Endothelial cell (in vitro differentiated cells): ENCODE data around the gene CAB39L. TPM values are rescaled to one million over a fixed set of nuclear protein-coding genes. Genes with fewer than 3 reads are reported as not detected.

ENCODE experiments used
- DNase-seq: peaks from one replicate; pipeline ENCODE4 v3.0.0; 2021; ENCODE audit warnings: low spot score
- H3K27ac Mint-ChIP-seq: one replicate; pipeline ENCODE4 v1.8.0; 2021; ENCODE audit warnings: mixed read lengths, inconsistent platforms; ENCODE audit not compliant: unreplicated experiment
- H3K27me3 Mint-ChIP-seq: one replicate; pipeline ENCODE4 v1.8.0; 2021; ENCODE audit warnings: mild to moderate bottlenecking, moderate library complexity, mixed read lengths, inconsistent platforms; ENCODE audit not compliant: unreplicated experiment
- H3K36me3 Mint-ChIP-seq: one replicate; pipeline ENCODE4 v1.8.0; 2021; ENCODE audit warnings: mild to moderate bottlenecking, low read depth, mixed read lengths, inconsistent platforms; ENCODE audit not compliant: unreplicated experiment
- H3K4me1 Mint-ChIP-seq: one replicate; pipeline ENCODE4 v1.8.0; 2021; ENCODE audit warnings: mild to moderate bottlenecking, mixed read lengths, inconsistent platforms; ENCODE audit not compliant: unreplicated experiment
- H3K4me3 Mint-ChIP-seq: one replicate; pipeline ENCODE4 v1.8.0; 2021; ENCODE audit warnings: mild to moderate bottlenecking, mixed read lengths, inconsistent platforms; ENCODE audit not compliant: unreplicated experiment
- H3K9me3 Mint-ChIP-seq: one replicate; pipeline ENCODE4 v1.8.0; 2021; ENCODE audit warnings: mixed read lengths, inconsistent platforms; ENCODE audit not compliant: unreplicated experiment
- CTCF ChIP-seq: fragments of 200-600 bp; sonication (generic); IDR thresholded peaks from one replicate; pipeline ENCODE4 v1.5.0; 2021; ENCODE audit warnings: antibody characterized with exemption; ENCODE audit not compliant: unreplicated experiment
- total RNA-seq: library from RNA; stranded (reverse); fragmentation: NEBNext Ultra II Directional; extraction: Animal tissue kit (Norgen Biotek cat#: 25700); gene quantifications from one replicate; pipeline ENCODE4 v1.2.1, GENCODE V29; 2021; ENCODE audit not compliant: unreplicated experiment

CAB39L gene
- total RNA-seq, 1 donor from 2014 or later: 3.9 TPM

DNA sequence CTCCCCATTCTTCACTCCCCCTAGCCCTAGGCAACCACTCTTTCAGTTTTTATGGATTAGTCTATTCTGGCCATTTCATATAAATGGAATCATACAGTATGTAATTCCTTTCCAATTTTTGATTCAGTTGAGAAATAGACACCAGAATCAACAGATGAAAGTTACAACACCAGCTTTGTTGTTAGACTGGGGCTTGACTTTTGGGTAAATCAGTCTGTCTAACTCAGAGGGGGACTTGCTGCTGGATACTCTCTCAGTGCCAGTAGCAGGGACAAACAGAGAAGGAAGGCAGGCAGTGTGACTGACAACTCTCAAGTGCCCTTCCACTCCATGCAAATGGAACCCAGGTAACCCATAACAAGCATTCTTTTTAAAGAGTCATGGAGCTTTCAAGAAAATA is 155.4 kb downstream of the CAB39L start:
- Mint-ChIP-seq H3K36me3 (no peaks in the 10 kb centered on the region), H3K27me3 (no peaks in the 10 kb centered on the region), H3K9me3 (no peaks in the 10 kb centered on the region), H3K4me1 (no peaks in the 10 kb centered on the region), H3K27ac (no peak overlapping the region), H3K4me3 (no peak overlapping the region)
- no peak for DNase-seq
- TF ChIP-seq CTCF: no peak

- TF ChIP-seq CTCF: no peak
- H3K27me3 Mint-ChIP-seq: no peaks in the 10 kb centered on the region
- H3K9me3 Mint-ChIP-seq: no peaks in the 10 kb centered on the region
- DNase-seq: no peak
- no peaks in the 10 kb centered on the region for H3K4me1 Mint-ChIP-seq
- no peak overlapping the region for H3K27ac Mint-ChIP-seq
- no peak overlapping the region for H3K4me3 Mint-ChIP-seq
- H3K36me3 Mint-ChIP-seq: no peaks in the 10 kb centered on the region
These were observed 155.9 kb downstream of the CAB39L start for GRCh38 chr13:49287995-49288394.

- H3K9me3 Mint-ChIP-seq: no peaks in the 10 kb centered on the region
- H3K27ac Mint-ChIP-seq: no peak overlapping the region
- no peak for TF ChIP-seq CTCF
- H3K36me3 Mint-ChIP-seq: no peaks in the 10 kb centered on the region
- H3K4me3 Mint-ChIP-seq: no peak overlapping the region
- H3K27me3 Mint-ChIP-seq: no peaks in the 10 kb centered on the region
- no peak for DNase-seq
- H3K4me1 Mint-ChIP-seq: no peaks in the 10 kb centered on the region
These were observed 164.0 kb downstream of the CAB39L start for GRCh38 chr13:49279885-49280284.

DNA sequence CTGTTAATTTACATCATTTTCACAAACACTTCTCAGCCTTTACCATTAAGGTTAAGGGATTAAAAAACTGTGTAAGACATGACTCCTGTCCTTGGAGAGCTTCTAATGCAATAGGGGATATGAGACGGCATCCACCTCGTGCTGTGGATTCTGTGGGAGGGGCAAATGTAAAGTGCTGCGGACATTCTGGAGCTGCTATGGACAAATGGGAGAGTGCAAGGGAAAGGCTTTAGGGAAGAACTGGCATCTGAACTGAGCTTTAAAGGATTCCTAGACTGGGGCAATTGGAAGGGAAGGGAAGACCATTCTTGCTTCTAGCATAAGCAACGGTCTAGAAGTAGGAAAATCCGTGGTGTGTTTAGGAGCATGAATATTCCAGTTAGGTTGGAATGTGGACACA is 164.8 kb downstream of the CAB39L start:
- no peaks in the 10 kb centered on the region for H3K4me1 Mint-ChIP-seq
- TF ChIP-seq CTCF: no peak
- no peaks in the 10 kb centered on the region for H3K9me3 Mint-ChIP-seq
- H3K4me3 Mint-ChIP-seq: no peak overlapping the region
- H3K36me3 Mint-ChIP-seq: no peaks in the 10 kb centered on the region
- no peak for DNase-seq
- H3K27me3 Mint-ChIP-seq: no peaks in the 10 kb centered on the region
- H3K27ac Mint-ChIP-seq: no peak overlapping the region

DNA sequence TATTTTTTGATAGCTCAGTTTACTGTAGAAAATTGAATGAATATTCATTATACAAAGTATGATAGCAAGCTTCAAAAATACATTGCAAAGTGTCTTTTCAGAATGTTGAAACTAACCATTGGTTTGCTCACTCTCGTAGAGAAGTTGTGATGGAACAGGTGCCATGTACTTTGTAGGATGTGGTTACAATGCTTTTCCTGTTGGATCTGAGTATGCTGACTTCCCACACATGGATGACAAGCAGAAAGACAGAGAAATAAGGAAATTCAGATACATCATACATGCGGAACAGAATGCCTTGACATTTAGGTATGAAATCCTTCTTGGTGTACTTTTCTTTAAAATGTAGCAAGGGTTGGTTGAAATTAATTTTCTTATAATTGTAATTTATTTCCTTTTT is 165.7 kb downstream of the CAB39L start:
- no peak overlapping the region for H3K4me3 Mint-ChIP-seq
- TF ChIP-seq CTCF: no peak
- H3K27ac Mint-ChIP-seq: no peak overlapping the region
- DNase-seq: no peak
- no peaks in the 10 kb centered on the region for H3K27me3 Mint-ChIP-seq
- no peaks in the 10 kb centered on the region for H3K4me1 Mint-ChIP-seq
- H3K9me3 Mint-ChIP-seq: no peaks in the 10 kb centered on the region
- no peaks in the 10 kb centered on the region for H3K36me3 Mint-ChIP-seq
